ENCODE results near the gene DLG3. TPM values are rescaled to one million over a fixed set of nuclear protein-coding genes. Genes with fewer than 3 reads are reported as not detected.

The DLG3 gene
- total RNA-seq, 1 experiment from 2014 or later, result 48.4 TPM

DNA sequence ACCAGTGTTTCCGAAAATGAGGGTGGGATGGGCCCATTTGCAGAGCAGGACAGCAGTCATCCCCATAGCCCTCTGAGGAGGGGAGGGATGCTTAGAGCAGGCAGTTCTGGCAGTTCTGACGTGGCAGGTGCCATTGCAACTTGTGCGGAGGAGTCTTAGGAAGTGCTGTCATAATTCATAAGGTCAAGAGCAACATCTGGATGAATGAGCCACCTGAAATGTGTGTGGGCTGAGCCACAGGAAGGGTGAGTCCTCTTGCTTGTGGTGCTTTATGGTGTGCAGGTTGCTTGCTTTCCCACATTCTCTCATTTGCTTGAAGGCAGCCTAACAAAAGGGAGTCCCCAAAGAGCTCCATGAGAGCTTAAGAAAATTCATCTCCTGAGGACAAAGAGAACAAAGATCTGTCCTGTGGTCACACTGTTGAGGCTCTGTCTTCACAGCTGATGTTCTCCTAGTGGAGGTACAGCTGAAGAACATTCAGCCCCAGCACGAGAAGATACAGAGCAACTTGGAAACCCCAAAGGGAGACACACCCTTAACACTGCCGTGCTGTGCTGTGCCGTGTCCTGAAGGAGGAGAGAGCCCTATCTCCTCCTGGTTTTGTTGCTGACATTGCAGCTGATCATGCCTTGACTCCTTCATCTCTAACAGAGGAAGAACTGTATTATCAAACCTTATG lies 60.3 kb downstream of the DLG3 start:
- H3K27ac ChIP-seq (ENCODE audit: low read depth, low read length), result no peak overlapping the region
- intact Hi-C loops (cut with micrococcal nuclease), result no loop called here
- H3K36me3 ChIP-seq (ENCODE audit: control insufficient read depth in 1 of 2, insufficient read depth in 2 of 2, low read length in 2 of 2), result peaks cover 0 to 3% of the 10 kb centered on the region in 2 experiments; a peak in 1 of 4 replicates
- no peak for DNase-seq (ENCODE audit: low read depth, low spot score)
- no peaks in the 10 kb centered on the region for H3K9me3 ChIP-seq (ENCODE audit: control insufficient read depth in 1 of 2, insufficient read depth in 1 of 2, low read depth in 1 of 2, low read length in 2 of 2)
- H3K9ac ChIP-seq (ENCODE audit: low read length), result no peak overlapping the region
- CTCF ChIA-PET, result no interaction called here
- H4K20me1 ChIP-seq (ENCODE audit: insufficient read depth), result no peaks in the 10 kb centered on the region
- RAD21 ChIA-PET (ENCODE audit: low non-redundant PET in 1 of 2, low total read pairs in 2 of 2, uncharacterized antibody in 2 of 2, unreplicated experiment in 2 of 2), result no interaction called here
- H3K9me2 ChIP-seq (ENCODE audit: insufficient read depth), result no peaks in the 10 kb centered on the region
- no TSS peak for BruUV-seq (replicated peaks)
- TF ChIP-seq ZFX (IDR thresholded peaks at IDR 0.05) (no peak), POLR2A (IDR thresholded peaks at IDR 0.05; ENCODE audit: borderline replicate concordance, extremely low read depth, insufficient read depth, insufficient read length) (no peak)
- TF ChIP-seq, protein P1, sequence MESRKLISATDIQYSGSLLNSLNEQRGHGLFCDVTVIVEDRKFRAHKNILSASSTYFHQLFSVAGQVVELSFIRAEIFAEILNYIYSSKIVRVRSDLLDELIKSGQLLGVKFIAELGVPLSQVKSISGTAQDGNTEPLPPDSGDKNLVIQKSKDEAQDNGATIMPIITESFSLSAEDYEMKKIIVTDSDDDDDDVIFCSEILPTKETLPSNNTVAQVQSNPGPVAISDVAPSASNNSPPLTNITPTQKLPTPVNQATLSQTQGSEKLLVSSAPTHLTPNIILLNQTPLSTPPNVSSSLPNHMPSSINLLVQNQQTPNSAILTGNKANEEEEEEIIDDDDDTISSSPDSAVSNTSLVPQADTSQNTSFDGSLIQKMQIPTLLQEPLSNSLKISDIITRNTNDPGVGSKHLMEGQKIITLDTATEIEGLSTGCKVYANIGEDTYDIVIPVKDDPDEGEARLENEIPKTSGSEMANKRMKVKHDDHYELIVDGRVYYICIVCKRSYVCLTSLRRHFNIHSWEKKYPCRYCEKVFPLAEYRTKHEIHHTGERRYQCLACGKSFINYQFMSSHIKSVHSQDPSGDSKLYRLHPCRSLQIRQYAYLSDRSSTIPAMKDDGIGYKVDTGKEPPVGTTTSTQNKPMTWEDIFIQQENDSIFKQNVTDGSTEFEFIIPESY (IDR thresholded peaks at IDR 0.05; ENCODE audit: extremely low read depth, insufficient replicate concordance, low read length), result no peak
- H3K79me2 ChIP-seq (ENCODE audit: insufficient read depth, low read length), result no peaks in the 10 kb centered on the region
- H3K4me1 ChIP-seq (ENCODE audit: control insufficient read depth in 1 of 2, insufficient read depth in 2 of 2, low read length in 2 of 2), result peaks cover 0 to 6% of the 10 kb centered on the region in 2 experiments; a peak in 1 of 4 replicates
- no peak overlapping the region for H3K4me3 ChIP-seq (replicated peaks in 1 of 2; ENCODE audit: low read depth in 1 of 2, low read length in 2 of 2)
- H2AFZ ChIP-seq (ENCODE audit: low read depth, low read length, poor library complexity, severe bottlenecking), result no peak overlapping the region
- H3K27me3 ChIP-seq (ENCODE audit: insufficient read depth, low read length), result no peaks in the 10 kb centered on the region
- ATAC-seq, result no peak
- H3K4me2 ChIP-seq (ENCODE audit: low read length), result no peak overlapping the region
- POLR2A ChIA-PET, result no interaction called here

DNA sequence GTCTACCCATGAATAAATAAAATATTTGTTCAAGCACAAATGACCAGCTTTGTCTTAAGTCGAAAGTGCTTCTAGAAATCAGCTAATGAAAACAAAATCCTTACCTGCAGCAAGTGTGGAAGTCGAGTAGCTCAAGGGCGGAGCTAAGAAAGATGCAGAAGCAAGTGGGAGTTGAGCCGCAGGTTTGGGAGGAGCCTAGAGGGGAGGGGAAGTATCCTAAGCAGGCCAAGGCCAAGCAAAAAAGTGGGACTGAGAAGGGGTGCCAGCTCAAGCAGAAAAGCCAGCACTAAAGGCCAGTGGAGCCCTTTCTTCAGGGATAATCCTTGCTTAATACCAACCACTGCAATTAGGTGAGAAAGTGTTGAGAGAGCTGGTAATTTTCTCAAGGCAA lies 60.8 kb downstream of the DLG3 start:
- no peaks in the 10 kb centered on the region for H3K79me2 ChIP-seq (ENCODE audit: insufficient read depth, low read length)
- CTCF ChIA-PET, result no interaction called here
- H2AFZ ChIP-seq (ENCODE audit: low read depth, low read length, poor library complexity, severe bottlenecking), result no peak overlapping the region

More for the DNA sequence above, 60.8 kb downstream of the DLG3 start:
- no peak; the same call in 1 of the 2 replicates for ATAC-seq
- no peak for TF ChIP-seq SIN3A (IDR thresholded peaks at IDR 0.05; ENCODE audit: low read depth)
- TF ChIP-seq EZH2 (IDR thresholded peaks at IDR 0.05), result no peak
- no peak for TF ChIP-seq SP1 (IDR thresholded peaks at IDR 0.05; ENCODE audit: low read depth)
- TF ChIP-seq YY1 (IDR thresholded peaks at IDR 0.05; ENCODE audit: extremely low read depth, insufficient replicate concordance, low read depth, low read length), result no peak
- no peak for TF ChIP-seq EGR1 (IDR thresholded peaks at IDR 0.05; ENCODE audit: low read depth)
- no peak for TF ChIP-seq ZFX (IDR thresholded peaks at IDR 0.05)
- no peak for TF ChIP-seq POLR2AphosphoS5 (IDR thresholded peaks at IDR 0.05; ENCODE audit: low read depth, low read length)
- no peak for TF ChIP-seq POLR2A (IDR thresholded peaks at IDR 0.05; ENCODE audit: borderline replicate concordance, extremely low read depth, insufficient read depth, insufficient read length)
- TF ChIP-seq TCF7L2 (IDR thresholded peaks at IDR 0.05; ENCODE audit: borderline replicate concordance, extremely low read depth, insufficient read depth, insufficient read length), result no peak
- TF ChIP-seq ZNF274 (IDR thresholded peaks at IDR 0.05; ENCODE audit: low read depth, low read length), result no peak
- intact Hi-C loops (cut with micrococcal nuclease), result no loop called here
- no TSS peak for BruUV-seq (replicated peaks)
- POLR2A ChIA-PET, result no interaction called here
- Histone ChIP-seq H3K27ac (ENCODE audit: low read depth, low read length) (no peak overlapping the region), H3K4me1 (ENCODE audit: control insufficient read depth in 1 of 2, insufficient read depth in 2 of 2, low read length in 2 of 2) (peaks cover 0 to 6% of the 10 kb centered on the region in 2 experiments; a peak in 1 of 4 replicates), H4K20me1 (ENCODE audit: insufficient read depth) (no peaks in the 10 kb centered on the region), H3K9me3 (ENCODE audit: control insufficient read depth in 1 of 2, insufficient read depth in 1 of 2, low read depth in 1 of 2, low read length in 2 of 2) (no peaks in the 10 kb centered on the region), H3K9me2 (ENCODE audit: insufficient read depth) (no peaks in the 10 kb centered on the region), H3K4me3 (replicated peaks in 1 of 2; ENCODE audit: low read depth in 1 of 2, low read length in 2 of 2) (no peak overlapping the region), H3K4me2 (ENCODE audit: low read length) (no peak overlapping the region), H3K27me3 (ENCODE audit: insufficient read depth, low read length) (no peaks in the 10 kb centered on the region), H3K9ac (ENCODE audit: low read length) (no peak overlapping the region), H3K36me3 (ENCODE audit: control insufficient read depth in 1 of 2, insufficient read depth in 2 of 2, low read length in 2 of 2) (peaks cover 0 to 3% of the 10 kb centered on the region in 2 experiments; a peak in 1 of 4 replicates)
- RAD21 ChIA-PET (ENCODE audit: low non-redundant PET in 1 of 2, low total read pairs in 2 of 2, uncharacterized antibody in 2 of 2, unreplicated experiment in 2 of 2), result no interaction called here
- DNase-seq (ENCODE audit: low read depth, low spot score), result no peak
